Osteocyte (in vitro differentiated cells): ENCODE measurements around the gene WDR90. TPM values are rescaled to one million over a fixed set of nuclear protein-coding genes. Genes with fewer than 3 reads are reported as not detected.

Experiments
- DNase-seq: peaks from one replicate; pipeline ENCODE4 v3.0.0; 2021; ENCODE audit warnings: mixed read lengths; ENCODE audit not compliant: unreplicated experiment; ENCODE audit errors: extremely low spot score
- H3K27ac Mint-ChIP-seq: one replicate; pipeline ENCODE4 v1.8.0; 2021; ENCODE audit warnings: mild to moderate bottlenecking, mixed read lengths; ENCODE audit not compliant: unreplicated experiment
- H3K27me3 Mint-ChIP-seq: one replicate; pipeline ENCODE4 v1.8.0; 2021; ENCODE audit warnings: mixed read lengths; ENCODE audit not compliant: unreplicated experiment
- H3K36me3 Mint-ChIP-seq: one replicate; pipeline ENCODE4 v1.8.0; 2021; ENCODE audit warnings: mixed read lengths; ENCODE audit not compliant: unreplicated experiment
- H3K4me1 Mint-ChIP-seq: one replicate; pipeline ENCODE4 v1.8.0; 2021; ENCODE audit warnings: mixed read lengths; ENCODE audit not compliant: unreplicated experiment
- H3K4me3 Mint-ChIP-seq: one replicate; pipeline ENCODE4 v1.8.0; 2021; ENCODE audit warnings: mild to moderate bottlenecking, moderate library complexity, mixed read lengths; ENCODE audit not compliant: unreplicated experiment
- H3K9me3 Mint-ChIP-seq: one replicate; pipeline ENCODE4 v1.8.0; 2021; ENCODE audit warnings: mixed read lengths; ENCODE audit not compliant: unreplicated experiment
- total RNA-seq: library from RNA; stranded (reverse); gene quantifications from 2 replicates; pipeline ENCODE4 v1.2.1, GENCODE V29; 2021
- TF ChIP-seq, protein P1 (sequence below): fragments of 200-600 bp; sonication (generic); IDR thresholded peaks from 2 replicates; pipeline ENCODE4 v1.5.0; 2021; ENCODE audit warnings: antibody characterized with exemption, mild to moderate bottlenecking, moderate library complexity

The WDR90 gene
- total RNA-seq, 1 donor from 2014 or later = 38.9 TPM

DNA sequence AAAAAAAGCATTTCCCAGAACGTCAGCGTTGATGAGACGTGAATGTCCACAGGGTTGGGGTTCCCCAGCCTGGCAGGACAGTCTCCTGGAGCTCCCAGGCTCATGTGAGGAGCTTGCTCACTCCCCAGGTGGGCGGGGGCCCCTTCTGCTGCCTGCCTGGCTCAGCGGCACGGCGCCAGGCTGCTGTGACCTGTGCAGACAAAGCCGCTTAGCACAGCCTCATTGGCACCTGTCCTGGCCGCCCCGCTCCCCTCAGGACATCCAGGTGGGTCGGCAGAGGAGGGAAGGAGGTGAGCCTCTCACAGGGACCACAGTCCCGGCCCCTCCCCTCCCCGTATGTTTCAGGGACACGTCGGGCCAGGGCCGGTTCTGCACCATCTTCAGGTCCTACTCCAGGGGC, 31.3 kb upstream of the WDR90 start:
- H3K27me3 Mint-ChIP-seq = no peaks in the 10 kb centered on the region
- H3K4me3 Mint-ChIP-seq = no peak overlapping the region
- H3K9me3 Mint-ChIP-seq = no peaks in the 10 kb centered on the region
- DNase-seq = no peak
- H3K36me3 Mint-ChIP-seq = peaks cover 4% of the 10 kb centered on the region
- peaks cover 4% of the 10 kb centered on the region for H3K4me1 Mint-ChIP-seq
- TF ChIP-seq, protein P1, sequence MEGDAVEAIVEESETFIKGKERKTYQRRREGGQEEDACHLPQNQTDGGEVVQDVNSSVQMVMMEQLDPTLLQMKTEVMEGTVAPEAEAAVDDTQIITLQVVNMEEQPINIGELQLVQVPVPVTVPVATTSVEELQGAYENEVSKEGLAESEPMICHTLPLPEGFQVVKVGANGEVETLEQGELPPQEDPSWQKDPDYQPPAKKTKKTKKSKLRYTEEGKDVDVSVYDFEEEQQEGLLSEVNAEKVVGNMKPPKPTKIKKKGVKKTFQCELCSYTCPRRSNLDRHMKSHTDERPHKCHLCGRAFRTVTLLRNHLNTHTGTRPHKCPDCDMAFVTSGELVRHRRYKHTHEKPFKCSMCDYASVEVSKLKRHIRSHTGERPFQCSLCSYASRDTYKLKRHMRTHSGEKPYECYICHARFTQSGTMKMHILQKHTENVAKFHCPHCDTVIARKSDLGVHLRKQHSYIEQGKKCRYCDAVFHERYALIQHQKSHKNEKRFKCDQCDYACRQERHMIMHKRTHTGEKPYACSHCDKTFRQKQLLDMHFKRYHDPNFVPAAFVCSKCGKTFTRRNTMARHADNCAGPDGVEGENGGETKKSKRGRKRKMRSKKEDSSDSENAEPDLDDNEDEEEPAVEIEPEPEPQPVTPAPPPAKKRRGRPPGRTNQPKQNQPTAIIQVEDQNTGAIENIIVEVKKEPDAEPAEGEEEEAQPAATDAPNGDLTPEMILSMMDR = no peak
- no peak overlapping the region for H3K27ac Mint-ChIP-seq

DNA sequence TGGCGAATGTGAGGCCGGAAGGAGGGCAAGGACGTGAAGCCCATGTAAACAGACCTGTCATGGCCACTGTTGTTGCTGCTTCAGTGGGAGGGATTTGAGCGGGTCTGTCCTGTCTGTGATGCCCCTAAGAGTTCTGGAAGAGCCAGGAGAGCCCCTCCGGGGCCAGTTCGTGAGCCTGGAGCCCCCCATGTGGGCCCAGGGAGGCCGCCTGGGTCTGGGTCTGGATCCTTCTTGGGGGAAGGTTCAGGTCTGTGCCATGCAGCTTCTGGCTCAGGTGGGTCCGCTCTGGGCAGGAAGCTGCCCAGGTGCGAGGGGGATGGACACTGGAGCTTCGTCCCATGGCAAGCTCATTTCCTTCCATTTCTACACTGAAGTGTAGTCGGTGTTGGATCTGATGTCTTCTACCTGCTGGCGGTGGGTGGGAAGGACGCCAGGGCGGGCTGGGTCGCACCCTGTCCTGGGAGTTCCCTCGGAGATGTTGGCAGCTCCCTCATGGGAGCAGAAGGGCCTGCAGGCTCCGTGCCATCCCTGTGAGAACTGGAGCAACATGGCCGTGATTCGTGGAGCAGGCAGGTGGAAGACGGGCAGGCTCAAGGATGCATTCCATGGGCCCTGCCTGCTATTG, 29.6 kb upstream of the WDR90 start:
- H3K4me1 Mint-ChIP-seq = peaks cover 4% of the 10 kb centered on the region
- no peaks in the 10 kb centered on the region for H3K9me3 Mint-ChIP-seq
- H3K27ac Mint-ChIP-seq = no peak overlapping the region
- TF ChIP-seq, protein P1 = no peak
- no peak for DNase-seq
- H3K4me3 Mint-ChIP-seq = no peak overlapping the region
- H3K27me3 Mint-ChIP-seq = no peaks in the 10 kb centered on the region
- H3K36me3 Mint-ChIP-seq = peaks cover 4% of the 10 kb centered on the region

DNA sequence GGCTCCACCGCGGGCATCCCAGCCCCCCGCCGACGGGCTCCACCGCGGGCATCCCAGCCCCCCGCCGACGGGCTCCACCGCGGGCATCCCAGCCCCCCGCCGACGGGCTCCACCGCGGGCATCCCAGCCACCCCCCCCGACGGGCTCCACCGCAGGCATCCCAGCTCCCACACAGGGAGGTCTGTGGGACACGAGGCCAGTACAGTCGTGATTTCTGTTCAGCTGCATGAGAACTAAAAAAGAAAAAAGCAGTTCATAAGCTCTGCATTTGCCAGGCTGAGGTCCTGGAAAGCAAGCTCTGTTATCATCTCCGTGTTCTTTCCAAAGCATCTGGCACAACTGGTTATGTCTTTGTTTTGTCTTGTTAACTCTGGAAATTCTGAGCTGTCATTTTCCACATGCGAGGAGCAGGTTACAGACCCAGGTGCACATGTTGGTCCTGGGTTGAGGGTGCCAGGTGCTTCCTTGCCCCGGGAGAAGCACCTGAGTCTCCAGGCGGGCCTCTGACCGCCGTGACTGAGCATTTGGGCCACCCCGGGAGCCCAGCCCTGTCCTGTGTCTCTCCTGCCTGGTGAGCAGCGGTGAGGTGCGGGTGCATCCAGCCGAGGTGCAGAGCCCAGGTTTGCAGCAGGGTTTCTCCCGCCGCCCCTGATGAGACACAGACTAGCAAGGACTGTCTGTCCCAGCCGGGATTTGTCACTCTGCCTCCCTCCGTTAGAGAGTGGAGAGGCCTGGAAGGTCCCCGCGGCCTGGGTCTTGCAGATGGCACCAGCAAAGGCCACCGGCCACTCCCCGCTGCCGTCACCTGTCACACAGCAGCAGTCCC, 28.3 kb upstream of the WDR90 start:
- TF ChIP-seq, protein P1 = no peak
- no peak for DNase-seq
- Mint-ChIP-seq H3K4me3 (no peak overlapping the region), H3K9me3 (no peaks in the 10 kb centered on the region), H3K4me1 (peaks cover 4% of the 10 kb centered on the region), H3K27me3 (no peaks in the 10 kb centered on the region), H3K27ac (no peak overlapping the region), H3K36me3 (peaks cover 1% of the 10 kb centered on the region)

DNA sequence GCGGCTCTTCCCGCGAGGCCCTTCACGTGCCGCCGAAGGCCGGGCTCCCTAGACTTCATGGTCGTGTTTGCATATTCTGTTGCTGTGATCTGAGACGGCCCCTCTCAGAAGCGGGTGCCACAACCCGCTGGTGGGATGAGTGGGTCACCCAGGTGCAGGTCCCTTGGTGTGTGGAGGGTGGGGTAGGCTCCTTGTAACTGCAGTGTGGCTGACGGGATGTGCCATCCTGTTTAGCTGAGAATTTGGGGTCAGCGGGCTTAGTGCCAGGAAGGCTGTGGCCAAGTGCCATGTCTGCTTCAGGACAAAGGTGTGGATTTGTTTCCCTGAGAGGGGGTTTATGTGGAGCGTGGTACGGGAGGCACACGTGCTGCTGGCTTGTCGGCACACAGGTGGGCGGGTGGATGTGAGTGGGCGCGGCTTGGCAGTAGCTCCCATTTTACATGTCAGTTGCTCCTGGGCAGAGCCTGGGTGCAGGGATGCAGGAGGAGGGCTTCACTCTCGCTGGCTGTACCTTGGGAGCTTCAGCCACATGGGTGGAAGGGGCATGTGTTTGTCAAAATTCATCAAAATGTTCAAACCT, 27.5 kb upstream of the WDR90 start:
- peaks cover 8% of the 10 kb centered on the region for H3K4me1 Mint-ChIP-seq
- H3K4me3 Mint-ChIP-seq = no peak overlapping the region
- H3K36me3 Mint-ChIP-seq = peaks cover 2% of the 10 kb centered on the region
- DNase-seq = no peak
- H3K9me3 Mint-ChIP-seq = no peaks in the 10 kb centered on the region
- TF ChIP-seq, protein P1 = no peak
- H3K27ac Mint-ChIP-seq = no peak overlapping the region
- no peaks in the 10 kb centered on the region for H3K27me3 Mint-ChIP-seq

DNA sequence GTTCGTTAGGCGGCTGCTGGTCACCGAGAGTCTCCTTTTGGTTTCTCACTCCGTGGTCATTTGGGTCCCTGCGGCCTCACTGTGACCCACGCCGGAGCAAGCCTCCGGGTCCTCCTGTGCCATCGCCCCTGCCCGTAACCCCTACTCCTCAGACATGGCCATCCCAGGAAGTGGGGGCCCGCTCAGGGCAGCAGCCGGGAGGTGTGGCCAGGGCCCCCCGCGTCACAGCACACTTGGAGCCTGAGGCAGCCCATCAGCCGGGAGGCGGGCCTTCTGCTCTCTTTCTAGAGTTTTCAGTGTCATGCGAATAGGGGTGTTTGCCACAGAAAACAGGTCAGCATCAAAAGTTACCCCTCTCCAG, 26.3 kb upstream of the WDR90 start:
- Mint-ChIP-seq H3K27me3 (no peaks in the 10 kb centered on the region), H3K4me1 (peaks cover 20% of the 10 kb centered on the region), H3K4me3 (no peak overlapping the region), H3K27ac (no peak overlapping the region), H3K9me3 (no peaks in the 10 kb centered on the region), H3K36me3 (peaks cover 4% of the 10 kb centered on the region)
- TF ChIP-seq, protein P1 = no peak
- DNase-seq = no peak
